ENCODE measurements around the gene MED25.

Gene MED25

GRCh38 chr19:49844138-49845095, 26.3 kb downstream of the MED25 start:
- DNase-seq (ENCODE audit: low spot score): no peak

DNA sequence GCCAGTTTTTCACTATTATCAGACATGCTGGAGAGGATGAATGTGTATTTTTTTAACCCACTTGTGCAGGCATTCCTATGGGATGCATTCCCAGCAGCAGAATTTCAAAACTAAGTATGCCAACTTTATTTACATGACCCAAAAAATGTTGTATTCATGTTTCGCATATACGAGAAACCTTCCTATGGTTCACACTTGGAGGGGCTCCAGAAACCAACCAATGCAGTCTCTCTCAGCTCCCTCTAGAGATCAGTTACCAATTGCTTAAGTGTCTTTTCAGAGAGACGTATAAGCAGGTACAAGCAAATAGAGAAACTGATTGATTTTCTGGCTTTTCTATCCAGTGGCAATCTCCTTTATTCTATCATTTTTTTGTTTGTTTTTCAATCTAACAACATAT, 27.3 kb downstream of the MED25 start:
- DNase-seq (ENCODE audit: low spot score): no peak

GRCh38 chr19:49846408-49846807, 28.3 kb downstream of the MED25 start:
- DNase-seq (ENCODE audit: low spot score): no peak

GRCh38 chr19:49847731-49848696, 29.9 kb downstream of the MED25 start:
- DNase-seq (ENCODE audit: low spot score): peak; percentile 65

DNA sequence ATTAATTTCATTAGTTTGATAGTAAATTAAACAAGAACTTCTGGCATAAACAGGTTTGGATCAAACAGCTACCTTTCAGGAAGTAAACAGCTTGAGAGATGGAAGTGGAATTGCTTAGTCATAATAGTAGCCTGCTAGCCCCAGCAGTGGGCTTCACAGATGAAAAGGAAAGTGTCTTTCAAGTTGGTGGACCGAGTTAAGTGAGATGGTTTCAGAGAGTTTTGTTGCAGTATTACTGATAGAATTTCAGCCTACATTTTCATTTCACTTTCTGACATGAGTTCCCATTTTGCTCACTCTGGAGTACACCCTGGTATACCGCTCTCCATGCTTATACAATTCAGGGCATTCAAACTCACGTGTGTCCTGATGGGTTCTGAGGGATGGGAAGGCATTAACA, 30.8 kb downstream of the MED25 start:
- no peak for DNase-seq (ENCODE audit: low spot score)

GRCh38 chr19:49849433-49850220, 31.5 kb downstream of the MED25 start:
- DNase-seq (ENCODE audit: low spot score): no peak

DNA sequence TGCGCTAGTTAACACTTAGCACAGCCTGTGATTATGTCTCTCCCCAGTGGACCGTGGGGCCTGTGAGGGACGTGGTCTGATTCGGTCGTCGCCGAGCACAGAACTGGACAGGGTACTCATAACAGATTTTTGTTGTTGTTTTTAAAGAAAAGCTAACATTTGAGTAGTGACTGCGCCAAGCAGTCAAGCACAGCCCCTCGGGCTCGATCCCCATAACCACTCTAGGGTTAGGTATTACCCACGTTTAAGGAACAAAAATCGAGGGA, 32.1 kb downstream of the MED25 start:
- no peak for DNase-seq (ENCODE audit: low spot score)

- peak; percentile 87 for DNase-seq (ENCODE audit: low spot score)
Measured at GRCh38 chr19:49850487-49851342, 32.6 kb downstream of the MED25 start, which contains the start of gene PTOV1. PTOV1 (plus strand) TSS chr19:49851159.

DNA sequence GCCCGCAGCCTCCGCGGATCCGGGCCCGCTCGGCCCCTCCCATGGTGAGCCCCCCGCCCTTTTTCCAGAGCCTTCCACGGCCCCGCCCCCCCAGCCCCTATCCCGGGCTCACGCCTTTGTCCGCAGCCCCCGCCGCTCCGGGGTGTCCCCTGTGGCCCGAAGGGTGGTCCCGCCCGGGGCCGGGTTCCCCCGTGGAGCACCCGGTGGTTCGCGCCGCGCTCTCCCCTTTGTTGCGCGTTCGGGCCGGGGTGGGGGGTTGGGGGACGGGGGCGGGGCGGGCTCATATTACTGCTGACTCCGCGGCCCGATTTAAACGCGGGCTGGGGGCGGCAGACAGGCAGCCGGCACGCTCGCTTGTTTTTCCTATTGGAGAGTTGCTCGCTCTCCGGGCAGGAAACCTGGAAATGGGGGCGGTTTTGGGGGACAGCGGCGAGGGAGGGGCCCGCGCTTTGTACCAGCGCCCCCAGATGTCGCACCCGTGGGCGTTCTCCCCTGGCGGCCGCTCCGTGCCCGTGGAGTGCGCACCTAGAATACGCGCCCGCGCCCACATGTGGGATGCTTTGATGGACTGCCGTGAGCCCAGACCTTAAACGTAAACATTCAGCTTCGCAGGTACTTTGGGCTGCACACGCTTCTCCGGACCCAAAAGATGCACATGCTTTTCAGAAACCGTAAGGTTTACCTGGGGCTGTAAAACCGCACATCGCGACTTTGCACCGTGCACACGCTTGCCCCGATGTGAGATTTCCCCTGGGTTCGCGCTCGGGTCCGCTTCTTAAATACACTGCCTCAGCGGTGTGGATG, 33.6 kb downstream of the MED25 start:
- peak; percentile 29 for DNase-seq (ENCODE audit: low spot score)

GRCh38 chr19:49852631-49853126, 34.6 kb downstream of the MED25 start:
- DNase-seq (ENCODE audit: low spot score): no peak

DNA sequence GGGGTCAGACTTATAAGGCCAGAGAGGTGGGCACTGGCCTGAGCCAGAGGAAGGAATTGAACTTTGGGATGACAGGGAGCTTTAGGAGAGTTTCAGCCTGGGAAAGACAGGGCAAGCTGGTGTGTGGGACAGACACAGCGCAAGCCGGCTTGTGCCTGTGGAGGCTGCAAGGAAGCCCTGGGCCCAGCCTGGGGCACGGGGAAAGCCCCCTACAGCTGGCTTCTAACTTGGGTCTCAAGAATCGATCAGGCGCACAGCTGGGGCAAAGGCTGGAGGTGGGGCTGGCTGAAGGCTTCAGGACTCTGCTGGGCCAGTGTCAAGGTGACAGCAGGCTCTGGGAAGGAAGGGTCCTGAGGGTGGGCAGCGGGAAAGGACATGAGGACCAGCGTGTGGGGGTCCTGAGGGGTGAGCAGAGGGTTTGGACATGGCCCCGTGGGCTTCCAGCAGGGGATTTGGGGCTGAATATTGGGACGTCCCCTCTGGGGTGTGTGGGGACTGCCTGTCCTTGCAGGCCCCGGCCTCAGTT, 35.8 kb downstream of the MED25 start:
- DNase-seq (ENCODE audit: low spot score): no peak

GRCh38 chr19:49854378-49855263, 36.5 kb downstream of the MED25 start:
- DNase-seq (ENCODE audit: low spot score): no peak

DNA sequence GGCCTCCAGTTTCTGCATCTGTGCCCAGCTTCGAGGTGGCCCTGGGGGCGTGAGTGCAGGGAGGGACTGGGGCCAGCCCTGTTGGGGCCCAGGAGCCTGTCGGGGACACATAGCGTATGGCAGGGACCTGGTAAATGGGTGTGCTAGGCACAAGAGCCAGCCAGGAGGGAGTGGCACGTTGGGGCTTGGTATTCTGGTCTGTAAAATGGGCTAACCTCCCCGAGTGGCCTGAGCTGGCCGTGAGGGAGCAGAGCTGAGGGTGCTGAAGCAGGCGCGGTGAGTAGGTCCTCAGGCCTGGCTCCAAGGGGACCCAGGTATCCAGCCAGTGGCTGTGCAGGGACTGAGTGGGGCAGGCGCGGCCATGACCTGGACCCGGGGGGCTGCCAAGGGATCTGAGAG, 37.2 kb downstream of the MED25 start:
- no peak for DNase-seq (ENCODE audit: low spot score)

DNA sequence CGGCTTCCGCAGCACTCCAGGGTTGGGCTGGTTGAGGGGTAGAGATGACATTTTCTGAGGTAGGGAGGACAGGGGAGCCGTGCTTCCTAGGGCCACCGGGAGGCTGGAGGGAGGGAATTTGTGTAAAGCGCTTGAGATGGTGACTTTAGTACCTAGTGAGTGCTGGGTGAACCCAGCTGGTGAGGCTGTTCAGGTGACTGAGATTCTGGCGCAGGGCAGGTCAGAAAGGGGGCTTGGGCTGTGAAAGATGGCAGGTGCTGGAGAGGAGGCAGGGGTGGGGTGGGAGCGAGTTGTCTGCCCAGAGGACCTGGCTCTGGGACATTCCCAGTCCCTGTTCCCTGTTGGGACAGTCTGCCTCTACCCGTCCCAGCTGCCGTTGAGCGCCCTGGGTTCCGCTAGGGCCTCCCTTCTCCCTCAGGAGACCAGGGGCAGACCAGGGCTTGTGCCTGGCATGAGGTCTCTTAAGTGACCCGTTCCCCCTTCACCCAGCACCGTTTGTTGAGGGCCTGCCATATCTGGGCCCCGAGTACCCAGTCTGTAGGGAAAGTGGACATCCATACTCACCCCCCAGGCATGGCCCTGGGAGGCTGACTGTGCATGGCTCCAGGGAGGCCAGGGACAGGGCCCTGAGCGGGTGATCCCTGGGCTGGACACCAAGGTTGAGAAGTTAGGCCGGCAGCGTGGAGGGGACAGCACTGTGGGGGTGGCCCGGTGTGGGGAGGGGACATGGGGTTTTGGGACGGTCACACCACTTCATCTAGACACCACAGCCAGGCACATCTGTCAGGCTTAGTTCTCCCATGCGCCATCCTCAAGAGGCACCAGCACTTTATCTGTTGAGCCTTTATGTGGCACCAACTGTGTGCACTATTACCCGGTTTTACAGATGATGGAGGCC, 37.8 kb downstream of the MED25 start:
- no peak for DNase-seq (ENCODE audit: low spot score)

DNA sequence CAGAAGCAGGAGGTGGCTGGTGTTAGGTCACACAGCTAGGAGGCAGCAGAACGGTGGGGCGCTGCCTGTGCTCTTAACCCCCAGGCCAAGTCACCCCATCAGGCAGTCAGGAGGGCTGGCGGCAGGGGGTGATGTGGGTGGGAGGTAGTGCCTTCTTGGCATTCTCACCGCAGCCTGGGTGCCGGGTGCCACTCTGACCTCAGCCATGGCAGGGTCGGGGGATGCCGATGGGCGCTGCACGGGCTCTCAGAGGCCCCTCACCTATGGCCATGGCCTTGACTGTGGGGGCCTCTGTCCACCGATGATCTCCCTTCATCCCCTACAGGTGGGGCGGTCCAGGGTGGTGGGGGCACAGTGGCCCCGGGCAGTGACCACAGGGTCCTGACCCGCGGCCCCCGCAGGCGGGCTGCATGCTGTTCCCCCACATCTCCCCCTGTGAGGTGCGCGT, 38.5 kb downstream of the MED25 start:
- DNase-seq (ENCODE audit: low spot score): no peak

DNA sequence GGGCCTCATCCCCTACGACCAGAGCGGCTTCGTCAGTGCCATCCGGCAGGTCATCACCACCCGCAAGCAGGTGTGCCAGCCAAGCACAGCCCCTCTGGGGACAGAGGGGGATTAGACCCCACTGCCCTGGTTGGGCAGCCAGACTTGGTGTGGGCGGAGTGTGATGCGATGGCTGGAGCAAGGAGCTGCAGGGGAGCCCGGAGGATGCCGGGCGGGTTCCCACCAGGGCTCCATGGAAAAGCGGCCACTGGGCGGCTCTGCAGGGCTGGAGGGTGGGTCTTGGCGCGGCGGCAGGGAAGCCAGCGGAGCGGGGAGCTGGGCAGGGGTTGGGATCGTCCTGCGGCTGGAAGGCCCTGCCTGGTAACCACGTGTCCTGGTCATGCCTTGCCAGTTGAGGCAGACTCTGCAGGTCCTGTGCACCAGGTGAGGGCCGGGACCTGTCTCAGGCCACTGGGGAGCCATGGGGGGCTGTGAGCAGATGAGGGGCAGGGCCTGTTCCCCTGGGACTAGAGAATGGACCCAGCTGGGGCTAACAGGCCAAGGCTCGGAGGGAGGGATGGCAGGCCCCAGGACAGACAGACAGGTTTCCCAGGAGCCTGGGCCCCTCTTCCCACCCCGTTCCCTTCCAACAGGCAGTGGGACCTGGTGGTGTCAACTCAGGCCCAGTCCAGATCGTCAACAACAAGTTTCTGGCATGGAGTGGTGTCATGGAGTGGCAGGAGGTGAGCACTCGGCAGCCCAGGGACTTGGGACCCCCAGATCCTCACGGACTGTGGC, 39.2 kb downstream of the MED25 start:
- DNase-seq (ENCODE audit: low spot score): no peak

DNA sequence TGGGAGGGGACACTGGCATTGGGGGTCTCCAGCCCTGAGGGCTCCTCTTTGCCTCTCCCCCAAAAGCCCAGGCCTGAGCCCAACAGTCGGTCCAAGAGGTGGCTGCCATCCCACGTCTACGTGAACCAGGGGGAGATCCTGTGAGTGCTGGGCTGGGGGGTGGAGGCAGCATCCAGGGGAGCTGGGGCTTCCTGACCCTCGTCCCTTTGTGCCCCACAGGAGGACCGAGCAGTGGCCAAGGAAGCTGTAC, 39.7 kb downstream of the MED25 start:
- DNase-seq (ENCODE audit: low spot score): no peak

All from CD4-positive, alpha-beta T cell treated with Interleukin-2 at 100 ng/mL for 4 hours (primary cell).